ENCODE results near the gene SNX9.
A peak's percentile ranks its signal among the peaks of the same experiment; 100 is the strongest.

GRCh38 chr6:157873735-157874344 is 50.8 kb downstream of the SNX9 start:
- TF ChIP-seq CTCF (conservative IDR thresholded peaks at IDR 0.05 in 1 of 2, IDR thresholded peaks at IDR 0.05 in 1 of 2; ENCODE audit: low read depth in 1 of 2, low read length in 2 of 2): peak; percentile 83 to 84
- TF ChIP-seq EZH2 (IDR thresholded peaks at IDR 0.05; ENCODE audit: low read length, missing control alignments): no peak

Measured in fibroblast of lung (primary cell).